HepG2 (cell line): ENCODE measurements around the gene ZNF324B. TPM values are rescaled to one million over a fixed set of nuclear protein-coding genes. Genes with fewer than 3 reads are reported as not detected.

Source experiments
- CCDC6 ChIP-seq: sonication (generic); formaldehyde crosslinking; IDR thresholded peaks from 2 replicates; pipeline ENCODE4 v1.8.1; 2022; ENCODE audit warnings: mild to moderate bottlenecking, missing genetic modification reagents, moderate library complexity
- DBP ChIP-seq: sonication (generic); formaldehyde crosslinking; IDR thresholded peaks from 2 replicates; pipeline ENCODE4 v1.4.0; 2020; ENCODE audit warnings: missing genetic modification reagents; ENCODE audit errors: not compliant biosample characterization
- GFI1 ChIP-seq: sonication (generic); formaldehyde crosslinking; IDR thresholded peaks from 2 replicates; pipeline ENCODE4 v1.5.0; 2020; ENCODE audit warnings: missing genetic modification reagents, mild to moderate bottlenecking, borderline replicate concordance
- KLF16 ChIP-seq, 2 experiments: sonication (generic) in 1 of 2; formaldehyde crosslinking in 1 of 2; IDR thresholded peaks; 2 replicates each; pipeline versions ENCODE4 v1.6.1 to v1.8.0; 2016 to 2023; ENCODE audit warnings: missing genetic modification reagents in 2 of 2, missing compliant biosample characterization in 1 of 2
- MXD4 ChIP-seq: IDR thresholded peaks from 2 replicates; pipeline ENCODE4 v1.6.1; 2016; ENCODE audit warnings: mild to moderate bottlenecking, missing biosample characterization, missing genetic modification reagents
- MYC ChIP-seq: sonication (generic); formaldehyde crosslinking; IDR thresholded peaks from 2 replicates; pipeline ENCODE4 v1.9.0; 2021; ENCODE audit warnings: missing genetic modification reagents, borderline replicate concordance
- MZF1 ChIP-seq: sonication (generic); formaldehyde crosslinking; IDR thresholded peaks from 2 replicates; pipeline ENCODE4 v1.8.1; 2023; ENCODE audit warnings: mild to moderate bottlenecking, missing genetic modification reagents, borderline replicate concordance
- NCOA1 ChIP-seq: sonication (generic); formaldehyde crosslinking; IDR thresholded peaks from 2 replicates; pipeline ENCODE4 v1.9.0; 2021; ENCODE audit warnings: missing genetic modification reagents
- NCOR1 ChIP-seq: fragments of 200-600 bp; sonication (generic); IDR thresholded peaks from 2 replicates; pipeline ENCODE4 v1.7.0; 2017; ENCODE audit warnings: antibody characterized with exemption, low read length, borderline replicate concordance
- REST ChIP-seq, 2 experiments: IDR thresholded peaks; 2 replicates each; pipeline ENCODE4 v1.6.1; 2011 to 2012; ENCODE audit warnings: low read length in 2 of 2, borderline replicate concordance in 1 of 2, low read depth in 1 of 2, mild to moderate bottlenecking in 1 of 2, moderate library complexity in 1 of 2
- RFX5 ChIP-seq: IDR thresholded peaks from 2 replicates; pipeline ENCODE4 v1.6.1; 2011; ENCODE audit warnings: low read depth, low read length, improper control_type of control experiment
- RFXAP ChIP-seq: sonication (generic); formaldehyde crosslinking; IDR thresholded peaks from 2 replicates; pipeline ENCODE4 v1.4.0; 2020; ENCODE audit warnings: missing genetic modification reagents, borderline replicate concordance
- SAFB2 ChIP-seq: sonication (generic); formaldehyde crosslinking; IDR thresholded peaks from 2 replicates; pipeline ENCODE4 v1.5.1; 2020; ENCODE audit warnings: missing genetic modification reagents, low read depth, mild to moderate bottlenecking, borderline replicate concordance
- SATB2 ChIP-seq: sonication (generic); formaldehyde crosslinking; IDR thresholded peaks from 2 replicates; pipeline ENCODE4 v1.5.0; 2020; ENCODE audit warnings: missing genetic modification reagents
- SOX5 ChIP-seq: IDR thresholded peaks from 2 replicates; pipeline ENCODE4 v1.6.1; 2016; ENCODE audit warnings: borderline replicate concordance
- SSRP1 ChIP-seq: IDR thresholded peaks from 2 replicates; pipeline ENCODE4 v1.6.1; 2016; ENCODE audit warnings: control low read depth
- STAG1 ChIP-seq: sonication (generic); formaldehyde crosslinking; IDR thresholded peaks from 2 replicates; pipeline ENCODE4 v1.4.0; 2020; ENCODE audit warnings: missing genetic modification reagents
- TFE3 ChIP-seq: IDR thresholded peaks from 2 replicates; pipeline ENCODE4 v1.6.1; 2016
- ZNF282 ChIP-seq: fragments of 450-650 bp; IDR thresholded peaks from 2 replicates; pipeline ENCODE4 v1.6.1; 2018; ENCODE audit not compliant: partially characterized antibody
- ZNF501 ChIP-seq: sonication (generic); formaldehyde crosslinking; IDR thresholded peaks from 2 replicates; pipeline ENCODE4 v1.5.1; 2020; ENCODE audit warnings: mild to moderate bottlenecking, moderate library complexity, missing genetic modification reagents
- ZNF800 ChIP-seq: sonication (generic); formaldehyde crosslinking; IDR thresholded peaks from 2 replicates; pipeline ENCODE4 v1.4.0; 2020; ENCODE audit warnings: missing genetic modification reagents
- ZNF891 ChIP-seq: sonication (generic); formaldehyde crosslinking; IDR thresholded peaks from 2 replicates; pipeline ENCODE4 v1.5.0; 2020; ENCODE audit warnings: mild to moderate bottlenecking, missing genetic modification reagents
- polyA plus RNA-seq, 8 experiments: library from polyadenylated mRNA; depleted of rRNA in 3 of 8; stranded (reverse) in 7 of 8; unstranded in 1 of 8; fragments of >200 nt; fragmentation: Illumina TruSeq in 4 of 8; extraction: Trizol in 4 of 8; gene quantifications; 2 replicates each; pipeline versions ENCODE4 v1.2.1 to v1.2.3, GENCODE V29; 2011 to 2016; ENCODE audit warnings: low read depth in 4 of 8, missing spikeins in 1 of 8, mixed read lengths in 1 of 8; ENCODE audit not compliant: insufficient read depth in 1 of 8
- total RNA-seq, 5 experiments: library from RNA; depleted of rRNA; stranded (reverse); fragments of >200 nt; fragmentation: Illumina TruSeq; extraction: Trizol; gene quantifications; 2 replicates each; pipeline ENCODE4 v1.2.3, GENCODE V29; 2016; ENCODE audit warnings: low read depth in 1 of 5

The ZNF324B gene
- total and polyA plus RNA-seq, 2 of the 13 experiments (the other 11 are each of a cell fraction or from before 2014, with no cell fraction given): 0.53 to 3.0 TPM

GRCh38 chr19:58475714-58476497, 24.5 kb downstream of the ZNF324B start, which contains the start of gene ZNF446 (continued):
- TF ChIP-seq TFE3 (CRISPR knock-in tag): no peak
- 0 out of 2 replicates have a peak, but pooled peaks have one; percentile 65 for TF ChIP-seq ZNF891 (CRISPR knock-in tag)
- 0 out of 2 replicates have a peak, but pooled peaks have one; percentile 78 for TF ChIP-seq GFI1
- TF ChIP-seq RFX5: no peak
- TF ChIP-seq STAG1 (CRISPR knock-in tag): peak; percentile 7
- no peak for TF ChIP-seq CCDC6
- peak; percentile 94 for TF ChIP-seq ZNF501 (CRISPR knock-in tag)
- peak; percentile 93 for TF ChIP-seq RFXAP (CRISPR knock-in tag)
- no peak for TF ChIP-seq SAFB2
- no peak for TF ChIP-seq DBP
- TF ChIP-seq KLF16 (CRISPR knock-in tag; IDR thresholded peaks at IDR 0.05): peak in 1 of 2 experiments; percentile 85; a peak in 2 of 4 replicates
- no peak for TF ChIP-seq MZF1 (CRISPR knock-in tag)
- TF ChIP-seq SATB2 (CRISPR knock-in tag): no peak
- peak; percentile 94 for TF ChIP-seq SSRP1 (CRISPR knock-in tag)
- TF ChIP-seq MXD4 (CRISPR knock-in tag): peak; percentile 87; the same call in 1 of the 2 replicates
- no peak; a peak in 1 of 4 replicates for TF ChIP-seq REST (IDR thresholded peaks at IDR 0.05; ENCODE audit: borderline replicate concordance in 1 of 2, low read depth in 1 of 2, low read length in 2 of 2)
- TF ChIP-seq NCOA1: no peak; the same call in 1 of the 2 replicates
- TF ChIP-seq NCOR1: peak; percentile 76; the same call in 1 of the 2 replicates
- peak; percentile 2; the same call in 1 of the 2 replicates for TF ChIP-seq SOX5
- peak; percentile 48; the same call in 1 of the 2 replicates for TF ChIP-seq MYC (CRISPR knock-in tag)
- no peak for TF ChIP-seq ZNF282
- no peak; the same call in 1 of the 2 replicates for TF ChIP-seq ZNF800
